ENCODE data around the gene RIPPLY3.

RIPPLY3 gene

DNA sequence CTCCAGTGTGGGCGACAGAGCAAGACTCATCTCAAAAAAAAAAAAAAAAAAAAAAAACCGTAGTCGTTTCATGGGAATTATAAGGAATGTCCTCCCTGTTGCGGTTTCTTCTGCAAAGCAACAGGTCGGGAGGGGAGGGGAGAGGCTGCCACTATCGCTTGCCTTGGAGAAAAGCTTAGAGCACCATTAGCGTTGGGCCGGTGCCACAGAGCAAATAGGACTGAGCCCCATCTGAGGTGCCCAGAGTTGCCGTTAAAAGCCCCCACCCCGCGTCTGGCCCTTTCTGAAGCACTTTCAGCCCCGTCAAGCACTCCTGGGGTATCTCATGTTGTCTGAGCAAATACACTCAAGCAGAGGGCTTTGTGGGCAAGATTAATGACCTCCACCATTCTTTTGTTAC, 2.2 kb downstream of the RIPPLY3 start:
- H3K27ac ChIP-seq: no peak overlapping the region
- TF ChIP-seq, protein P1, sequence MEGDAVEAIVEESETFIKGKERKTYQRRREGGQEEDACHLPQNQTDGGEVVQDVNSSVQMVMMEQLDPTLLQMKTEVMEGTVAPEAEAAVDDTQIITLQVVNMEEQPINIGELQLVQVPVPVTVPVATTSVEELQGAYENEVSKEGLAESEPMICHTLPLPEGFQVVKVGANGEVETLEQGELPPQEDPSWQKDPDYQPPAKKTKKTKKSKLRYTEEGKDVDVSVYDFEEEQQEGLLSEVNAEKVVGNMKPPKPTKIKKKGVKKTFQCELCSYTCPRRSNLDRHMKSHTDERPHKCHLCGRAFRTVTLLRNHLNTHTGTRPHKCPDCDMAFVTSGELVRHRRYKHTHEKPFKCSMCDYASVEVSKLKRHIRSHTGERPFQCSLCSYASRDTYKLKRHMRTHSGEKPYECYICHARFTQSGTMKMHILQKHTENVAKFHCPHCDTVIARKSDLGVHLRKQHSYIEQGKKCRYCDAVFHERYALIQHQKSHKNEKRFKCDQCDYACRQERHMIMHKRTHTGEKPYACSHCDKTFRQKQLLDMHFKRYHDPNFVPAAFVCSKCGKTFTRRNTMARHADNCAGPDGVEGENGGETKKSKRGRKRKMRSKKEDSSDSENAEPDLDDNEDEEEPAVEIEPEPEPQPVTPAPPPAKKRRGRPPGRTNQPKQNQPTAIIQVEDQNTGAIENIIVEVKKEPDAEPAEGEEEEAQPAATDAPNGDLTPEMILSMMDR (conservative IDR thresholded peaks at IDR 0.05): no peak

DNA sequence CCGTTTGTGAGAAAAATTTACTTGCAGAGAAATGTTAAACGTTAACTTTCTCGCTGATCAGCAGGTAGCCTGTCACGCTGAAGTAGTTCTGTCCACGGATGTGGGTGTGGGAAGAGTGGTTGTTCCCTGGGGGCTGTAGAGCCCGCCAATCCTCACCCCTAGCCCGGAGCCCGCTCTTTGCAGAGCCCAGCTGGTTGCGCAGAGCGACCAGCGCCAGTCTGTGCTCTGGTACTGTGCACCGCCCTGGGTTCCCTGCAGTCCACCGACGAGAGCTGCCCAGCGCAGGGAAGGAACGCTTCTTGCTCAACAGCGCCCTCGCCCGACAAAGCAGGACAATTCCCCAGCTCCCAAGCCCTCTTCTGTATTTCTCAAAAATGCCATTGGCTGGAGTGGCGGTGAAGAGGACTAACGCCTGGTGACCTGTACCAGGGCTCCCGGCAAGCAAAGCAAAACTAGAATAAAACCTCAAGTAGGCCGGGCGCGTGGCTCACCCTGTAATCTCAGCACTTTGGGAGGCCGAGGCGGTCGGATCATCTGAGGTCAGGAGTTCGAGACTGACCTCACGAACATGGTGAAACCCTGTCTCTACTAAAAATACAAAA, 3.3 kb downstream of the RIPPLY3 start:
- TF ChIP-seq, protein P1 (conservative IDR thresholded peaks at IDR 0.05): peak; percentile 99
- peak overlapping the region; percentile 53 for H3K27ac ChIP-seq

DNA sequence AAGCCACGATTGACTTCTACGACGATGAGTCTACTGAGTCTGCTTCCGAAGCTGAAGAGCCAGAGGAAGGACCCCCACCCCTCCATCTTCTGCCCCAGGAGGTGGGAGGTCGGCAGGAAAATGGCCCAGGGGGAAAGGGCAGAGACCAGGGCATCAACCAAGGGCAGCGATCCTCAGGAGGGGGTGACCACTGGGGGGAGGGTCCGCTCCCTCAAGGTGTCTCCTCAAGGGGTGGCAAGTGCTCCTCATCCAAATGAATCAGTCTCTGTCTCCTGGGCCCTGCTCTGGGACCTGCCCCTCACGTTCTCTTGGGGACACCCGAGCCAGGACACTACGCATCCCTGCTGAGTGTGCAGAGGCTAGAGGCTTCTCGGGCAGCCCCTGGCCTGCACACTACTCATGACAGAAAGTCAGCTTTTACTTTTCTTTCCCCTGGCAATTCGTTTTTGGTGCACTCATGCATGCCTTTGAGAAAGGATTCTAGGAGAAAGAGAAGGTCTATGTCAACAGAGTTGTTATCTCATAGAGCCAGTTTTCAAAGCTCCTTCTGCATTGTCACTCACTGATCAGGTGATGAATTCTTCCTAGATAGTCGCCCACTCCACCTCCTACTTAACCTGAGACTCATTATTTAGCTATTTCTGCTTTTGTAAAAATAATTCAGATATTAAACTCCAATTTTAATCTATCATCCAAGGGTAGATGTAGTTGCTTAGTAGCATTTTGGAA, 11.6 kb downstream of the RIPPLY3 start:
- H3K27ac ChIP-seq: no peak overlapping the region
- TF ChIP-seq, protein P1 (conservative IDR thresholded peaks at IDR 0.05): no peak

DNA sequence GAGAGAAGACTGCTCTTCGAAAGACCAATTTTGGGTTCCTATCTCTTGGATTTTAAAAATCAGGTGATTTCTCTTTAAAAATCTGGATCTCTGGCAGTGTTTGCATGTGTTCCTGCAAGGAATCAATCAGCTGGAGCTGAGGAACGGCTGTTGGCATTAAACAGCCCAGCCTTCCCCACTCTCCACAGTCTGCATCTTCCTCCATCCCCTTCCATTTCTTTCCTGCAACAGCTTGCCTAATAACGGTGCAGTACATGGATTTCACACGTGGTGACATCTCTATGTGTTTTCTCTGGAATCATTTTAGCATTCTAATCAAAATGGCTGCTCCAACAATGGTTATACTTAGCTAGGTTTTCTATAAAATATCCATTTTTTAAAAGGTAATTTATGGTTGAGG, 20.0 kb downstream of the RIPPLY3 start:
- TF ChIP-seq, protein P1 (conservative IDR thresholded peaks at IDR 0.05): no peak
- no peak overlapping the region for H3K27ac ChIP-seq

DNA sequence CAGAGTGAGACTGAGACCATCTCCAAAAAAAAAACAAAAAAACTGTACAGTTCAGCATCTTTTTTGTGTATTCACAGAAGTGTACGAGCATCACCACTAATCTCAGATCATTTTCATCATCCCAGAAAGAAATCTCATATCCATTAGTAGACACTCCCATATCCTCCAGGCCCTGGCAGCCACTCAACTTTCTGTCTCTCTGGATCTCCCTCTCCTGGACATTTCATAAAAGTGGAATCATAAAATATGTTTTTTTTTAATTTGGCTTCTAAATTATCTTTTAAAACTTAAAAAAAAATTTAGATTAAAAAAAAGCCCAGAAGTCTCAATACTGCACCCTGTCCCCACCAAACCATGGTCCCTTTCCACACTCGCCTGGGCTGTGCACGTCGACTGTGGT, 22.1 kb downstream of the RIPPLY3 start:
- no peak overlapping the region for H3K27ac ChIP-seq
- TF ChIP-seq, protein P1 (conservative IDR thresholded peaks at IDR 0.05): peak; percentile 70

DNA sequence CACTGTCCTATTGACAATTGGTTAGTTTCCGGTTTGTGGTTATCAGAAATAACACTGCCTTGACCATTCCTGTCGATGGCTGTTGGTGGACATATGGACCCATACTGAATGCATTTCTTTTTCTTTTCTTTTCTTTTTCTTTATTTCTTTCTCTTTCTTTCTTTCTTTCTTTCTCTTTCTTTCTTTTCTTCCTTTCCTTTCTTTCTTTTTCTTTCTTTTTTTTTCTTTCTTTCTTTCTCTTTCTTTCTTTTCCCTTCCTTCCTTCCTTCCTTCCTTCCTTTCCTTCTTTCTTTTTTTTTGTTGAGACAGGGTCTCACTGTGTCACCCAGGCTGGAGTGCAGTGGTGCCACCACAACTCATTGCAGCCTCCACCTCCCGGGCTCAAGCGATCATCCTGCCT, 24.4 kb downstream of the RIPPLY3 start:
- H3K27ac ChIP-seq: no peak overlapping the region

DNA sequence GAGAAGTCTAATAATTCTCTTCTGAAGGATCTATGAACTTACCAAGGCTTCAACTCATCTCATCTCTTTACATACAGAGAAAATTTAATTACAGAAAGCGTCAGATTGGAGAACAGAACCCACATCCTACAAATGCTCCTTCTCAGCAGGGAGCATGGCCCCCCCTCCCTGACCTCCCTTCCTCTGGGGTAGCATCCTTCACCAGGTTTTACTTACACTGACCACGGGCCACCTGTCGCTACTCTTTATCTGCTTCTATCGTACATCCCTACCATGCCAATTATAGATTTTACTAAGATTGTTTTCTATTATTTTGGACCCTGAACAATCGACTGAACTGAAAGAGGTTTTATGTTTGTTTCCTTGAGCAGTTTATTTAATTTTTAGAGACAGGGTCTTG, 25.8 kb downstream of the RIPPLY3 start:
- no peak overlapping the region for H3K27ac ChIP-seq
- TF ChIP-seq, protein P1 (conservative IDR thresholded peaks at IDR 0.05): no peak

More for the DNA sequence above, 24.4 kb downstream of the RIPPLY3 start:
- TF ChIP-seq, protein P1 (conservative IDR thresholded peaks at IDR 0.05): no peak
